Measurements from ENCODE around the gene STK39.

The STK39 gene

DNA sequence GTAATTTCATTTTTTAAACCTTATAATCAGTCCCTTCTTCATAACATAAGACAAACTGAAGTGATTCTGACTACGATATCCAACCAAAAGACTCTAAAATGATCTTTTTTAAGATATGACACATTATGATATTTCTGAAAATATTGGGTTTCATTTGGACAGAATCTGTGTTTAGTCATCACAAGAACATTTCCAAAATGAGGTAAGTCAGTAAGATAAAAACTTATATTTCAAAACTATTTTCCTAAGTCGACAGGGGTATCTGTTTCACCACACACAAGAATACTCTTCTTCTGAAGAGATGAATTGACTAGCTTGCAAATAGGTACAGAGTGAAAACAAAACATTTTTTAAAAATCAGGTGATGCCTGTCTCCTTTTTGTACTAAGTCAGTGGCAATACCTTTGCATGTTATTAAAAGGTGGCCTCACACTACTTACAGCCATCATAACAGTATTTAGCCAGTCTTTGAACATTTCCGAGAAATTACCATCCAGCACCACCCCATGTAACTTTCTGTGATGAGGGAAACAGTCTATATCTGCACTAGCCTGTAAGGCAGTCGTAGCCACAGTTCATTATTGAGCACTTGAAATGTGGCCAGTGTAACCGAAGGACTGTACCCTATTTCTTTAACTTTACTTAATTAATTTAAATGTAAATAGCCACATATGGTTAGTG is 13.5 kb downstream of the STK39 start:
- WGBS (ENCODE audit: insufficient coverage), result no CpG with 5 or more reads among the region's 5 CpGs
- no peak overlapping the region for H3K4me3 ChIP-seq (ENCODE audit: control insufficient read depth in 1 of 7, extremely low read depth in 1 of 7, insufficient read depth in 4 of 7, low read depth in 2 of 7, low read length in 6 of 7)
- H3K4me1 ChIP-seq (ENCODE audit: control extremely low read depth in 1 of 4, control insufficient read depth in 4 of 4, insufficient read depth in 4 of 4, low read length in 3 of 4), result peaks cover 0 to 5% (median 3%) of the 10 kb centered on the region in 4 experiments
- ChIA-PET POLR2A (no interaction called here), CTCF (interaction anchor here (0.8 kb wide), 1 partner anchor 40 kb away, joined by 3 read pairs; no protein-coding TSS in a partner anchor)
- no peak overlapping the region for H3K27ac ChIP-seq (ENCODE audit: insufficient read depth in 1 of 2, low read depth in 1 of 2, low read length in 2 of 2, poor library complexity in 1 of 2, severe bottlenecking in 2 of 2)
- H3K9me3 ChIP-seq (ENCODE audit: control extremely low read depth in 1 of 5, control insufficient read depth in 4 of 5, insufficient read depth in 2 of 5, low read depth in 1 of 5, low read length in 4 of 5), result no peaks in the 10 kb centered on the region
- H3K36me3 ChIP-seq (ENCODE audit: control insufficient read depth in 4 of 4, insufficient read depth in 4 of 4, low read length in 3 of 4), result peaks cover 0 to 9% (median 6%) of the 10 kb centered on the region in 4 experiments
- no peak for DNase-seq
- H3K27me3 ChIP-seq (replicated peaks in 2 of 5; ENCODE audit: control insufficient read depth in 4 of 5, insufficient read depth in 5 of 5, low read length in 4 of 5), result no peaks in the 10 kb centered on the region

DNA sequence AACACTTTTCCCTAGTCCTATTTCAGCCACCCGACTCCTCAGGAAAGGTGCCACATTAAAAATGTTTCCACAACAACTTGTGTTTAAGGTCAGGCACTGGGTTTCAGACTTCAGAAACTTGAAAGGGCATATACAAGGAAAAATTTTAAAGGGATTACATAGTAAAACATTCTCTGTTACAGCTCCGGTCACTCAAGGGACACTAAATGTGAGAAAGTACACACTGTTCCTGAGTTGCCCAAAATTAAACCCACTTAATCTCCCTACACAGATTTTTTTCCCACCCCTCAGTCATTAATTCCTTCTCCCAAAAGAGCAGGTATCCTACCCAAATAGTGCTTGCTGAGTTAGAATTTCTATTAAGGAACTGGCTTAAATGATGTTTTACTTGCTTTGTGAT is 14.2 kb downstream of the STK39 start:
- Histone ChIP-seq H3K27ac (ENCODE audit: insufficient read depth in 1 of 2, low read depth in 1 of 2, low read length in 2 of 2, poor library complexity in 1 of 2, severe bottlenecking in 2 of 2) (no peak overlapping the region), H3K4me3 (ENCODE audit: control insufficient read depth in 1 of 7, extremely low read depth in 1 of 7, insufficient read depth in 4 of 7, low read depth in 2 of 7, low read length in 6 of 7) (no peak overlapping the region), H3K27me3 (replicated peaks in 2 of 5; ENCODE audit: control insufficient read depth in 4 of 5, insufficient read depth in 5 of 5, low read length in 4 of 5) (no peaks in the 10 kb centered on the region), H3K4me1 (ENCODE audit: control extremely low read depth in 1 of 4, control insufficient read depth in 4 of 4, insufficient read depth in 4 of 4, low read length in 3 of 4) (peaks cover 0 to 5% (median 3%) of the 10 kb centered on the region in 4 experiments), H3K9me3 (ENCODE audit: control extremely low read depth in 1 of 5, control insufficient read depth in 4 of 5, insufficient read depth in 2 of 5, low read depth in 1 of 5, low read length in 4 of 5) (no peaks in the 10 kb centered on the region), H3K36me3 (ENCODE audit: control insufficient read depth in 4 of 4, insufficient read depth in 4 of 4, low read length in 3 of 4) (peaks cover 0 to 9% (median 6%) of the 10 kb centered on the region in 4 experiments)
- no peak for DNase-seq
- POLR2A ChIA-PET, result no interaction called here
- WGBS (ENCODE audit: insufficient coverage), result 100% methylated on average over 1 of the region's 2 CpGs
- CTCF ChIA-PET, result interaction anchor here (0.8 kb wide), 1 partner anchor 39 kb away, joined by 3 read pairs; no protein-coding TSS in a partner anchor

DNA sequence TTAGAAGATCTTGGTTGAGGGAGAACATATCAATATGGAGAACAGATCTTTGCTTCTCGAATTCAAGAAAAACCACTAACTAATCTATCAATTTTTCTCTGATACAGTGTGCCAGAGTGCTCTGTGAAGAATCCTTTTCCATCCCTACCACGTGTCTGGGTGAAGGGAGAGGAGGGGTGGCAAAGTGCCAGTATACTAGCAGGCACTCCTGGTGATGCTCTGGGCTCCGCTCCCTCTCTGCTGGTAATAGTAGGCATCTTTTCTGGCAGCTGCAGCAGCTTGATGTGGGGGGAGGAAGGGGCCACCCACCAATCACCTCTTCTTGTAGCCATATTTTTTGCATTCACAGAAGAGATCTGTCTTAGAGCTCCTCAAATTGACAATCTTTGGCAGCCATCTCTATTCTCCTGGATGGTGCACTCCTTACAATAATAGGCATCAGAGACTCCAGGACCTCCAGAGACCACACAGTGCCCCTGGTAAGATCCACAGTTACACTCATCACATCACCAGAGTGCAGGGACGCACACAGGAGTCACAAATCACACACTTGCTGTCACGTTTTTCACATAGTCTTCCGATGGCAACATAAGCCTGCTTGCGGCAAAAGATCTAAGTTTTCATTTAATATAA is 15.7 kb downstream of the STK39 start:
- POLR2A ChIA-PET, result no interaction called here
- CTCF ChIA-PET, result interaction anchor here (0.7 to 0.9 kb wide), 2 partner anchors 14 to 72 kb away, joined by 3 read pairs; no protein-coding TSS in a partner anchor

DNA sequence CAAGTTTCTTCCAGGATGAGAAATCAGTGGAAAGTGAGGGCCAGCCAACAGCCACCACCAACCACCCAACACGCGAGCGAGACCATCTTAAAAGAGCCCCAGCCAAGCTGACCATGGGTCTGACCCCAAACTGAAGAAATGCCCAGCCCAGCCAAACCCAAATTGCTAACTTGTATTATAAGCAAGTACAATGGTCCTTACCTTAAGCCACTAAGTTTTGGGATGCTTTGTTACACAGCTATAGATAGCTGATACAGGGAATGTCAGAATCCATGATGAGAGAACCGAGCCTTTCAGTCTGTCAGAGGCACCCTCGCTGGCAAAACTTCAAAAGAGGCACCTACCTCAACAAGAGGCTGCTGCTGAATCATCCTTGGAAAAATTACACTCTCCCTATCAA is 17.0 kb downstream of the STK39 start:
- H3K27ac ChIP-seq (ENCODE audit: insufficient read depth in 1 of 2, low read depth in 1 of 2, low read length in 2 of 2, poor library complexity in 1 of 2, severe bottlenecking in 2 of 2), result no peak overlapping the region
- H3K4me3 ChIP-seq (ENCODE audit: control insufficient read depth in 1 of 7, extremely low read depth in 1 of 7, insufficient read depth in 4 of 7, low read depth in 2 of 7, low read length in 6 of 7), result no peak overlapping the region
- ChIA-PET CTCF (no interaction called here), POLR2A (no interaction called here)
- H3K36me3 ChIP-seq (ENCODE audit: control insufficient read depth in 4 of 4, insufficient read depth in 4 of 4, low read length in 3 of 4), result peaks cover 0 to 9% (median 6%) of the 10 kb centered on the region in 4 experiments
- no peaks in the 10 kb centered on the region for H3K27me3 ChIP-seq (replicated peaks in 2 of 5; ENCODE audit: control insufficient read depth in 4 of 5, insufficient read depth in 5 of 5, low read length in 4 of 5)
- no peaks in the 10 kb centered on the region for H3K9me3 ChIP-seq (ENCODE audit: control extremely low read depth in 1 of 5, control insufficient read depth in 4 of 5, insufficient read depth in 2 of 5, low read depth in 1 of 5, low read length in 4 of 5)
- no peaks in the 10 kb centered on the region for H3K4me1 ChIP-seq (ENCODE audit: control extremely low read depth in 1 of 4, control insufficient read depth in 4 of 4, insufficient read depth in 4 of 4, low read length in 3 of 4)
- WGBS (ENCODE audit: insufficient coverage), result 100% methylated on average over 2 of the region's 5 CpGs
- DNase-seq, result no peak

More for the DNA sequence above, 15.7 kb downstream of the STK39 start:
- Histone ChIP-seq H3K27ac (ENCODE audit: insufficient read depth in 1 of 2, low read depth in 1 of 2, low read length in 2 of 2, poor library complexity in 1 of 2, severe bottlenecking in 2 of 2) (no peak overlapping the region), H3K9me3 (ENCODE audit: control extremely low read depth in 1 of 5, control insufficient read depth in 4 of 5, insufficient read depth in 2 of 5, low read depth in 1 of 5, low read length in 4 of 5) (no peaks in the 10 kb centered on the region), H3K27me3 (replicated peaks in 2 of 5; ENCODE audit: control insufficient read depth in 4 of 5, insufficient read depth in 5 of 5, low read length in 4 of 5) (no peaks in the 10 kb centered on the region), H3K4me3 (ENCODE audit: control insufficient read depth in 1 of 7, extremely low read depth in 1 of 7, insufficient read depth in 4 of 7, low read depth in 2 of 7, low read length in 6 of 7) (no peak overlapping the region), H3K36me3 (ENCODE audit: control insufficient read depth in 4 of 4, insufficient read depth in 4 of 4, low read length in 3 of 4) (peaks cover 0 to 9% (median 6%) of the 10 kb centered on the region in 4 experiments), H3K4me1 (ENCODE audit: control extremely low read depth in 1 of 4, control insufficient read depth in 4 of 4, insufficient read depth in 4 of 4, low read length in 3 of 4) (no peaks in the 10 kb centered on the region)
- DNase-seq, result no peak
- no CpG with 5 or more reads among the region's 7 CpGs for WGBS (ENCODE audit: insufficient coverage)

DNA sequence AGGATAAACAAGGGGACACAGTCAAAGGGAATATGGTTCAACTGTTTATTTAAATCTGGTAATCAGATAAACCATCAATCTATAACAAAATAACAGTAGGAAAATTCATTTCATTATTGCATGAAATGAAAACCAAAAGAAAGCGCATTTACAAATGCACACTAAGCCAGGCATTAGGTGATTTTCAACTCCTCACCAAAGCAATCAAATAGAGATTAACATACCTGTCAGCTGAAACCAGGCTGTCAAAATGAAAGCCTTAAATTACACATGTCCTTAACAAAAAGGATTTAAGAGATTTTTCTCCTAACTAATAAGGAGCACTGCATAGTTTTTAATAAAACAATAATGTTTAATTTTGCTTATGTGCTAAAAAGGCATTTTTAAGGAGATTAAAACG is 23.0 kb downstream of the STK39 start:
- Histone ChIP-seq H3K27ac (ENCODE audit: insufficient read depth in 1 of 2, low read depth in 1 of 2, low read length in 2 of 2, poor library complexity in 1 of 2, severe bottlenecking in 2 of 2) (no peak overlapping the region), H3K36me3 (ENCODE audit: control insufficient read depth in 4 of 4, insufficient read depth in 4 of 4, low read length in 3 of 4) (no peaks in the 10 kb centered on the region), H3K9me3 (ENCODE audit: control extremely low read depth in 1 of 5, control insufficient read depth in 4 of 5, insufficient read depth in 2 of 5, low read depth in 1 of 5, low read length in 4 of 5) (no peaks in the 10 kb centered on the region), H3K27me3 (replicated peaks in 2 of 5; ENCODE audit: control insufficient read depth in 4 of 5, insufficient read depth in 5 of 5, low read length in 4 of 5) (no peaks in the 10 kb centered on the region), H3K4me3 (ENCODE audit: control insufficient read depth in 1 of 7, extremely low read depth in 1 of 7, insufficient read depth in 4 of 7, low read depth in 2 of 7, low read length in 6 of 7) (no peak overlapping the region), H3K4me1 (ENCODE audit: control extremely low read depth in 1 of 4, control insufficient read depth in 4 of 4, insufficient read depth in 4 of 4, low read length in 3 of 4) (no peaks in the 10 kb centered on the region)
- WGBS (ENCODE audit: insufficient coverage), result no CpG with 5 or more reads among the region's 2 CpGs
- ChIA-PET CTCF (no interaction called here), POLR2A (no interaction called here)
- no peak for DNase-seq

DNA sequence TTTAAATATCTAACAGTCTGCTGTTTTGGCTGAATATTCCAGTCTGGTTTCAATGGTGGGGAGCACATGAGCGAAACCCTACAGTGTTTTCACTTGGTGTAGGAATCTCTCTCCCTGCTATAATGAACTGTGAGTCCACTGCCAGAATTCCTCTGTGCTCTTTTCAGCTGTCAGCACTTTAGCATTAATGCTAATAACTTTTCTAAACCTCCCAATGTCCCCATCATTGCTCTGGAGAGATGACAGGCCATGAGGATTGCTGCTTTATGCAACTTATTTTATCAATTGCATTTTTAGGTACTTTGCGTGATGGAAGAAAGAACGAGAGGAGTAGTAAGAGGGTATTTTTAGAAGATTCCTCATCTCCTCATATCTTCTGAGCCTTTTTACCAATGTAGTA is 25.3 kb downstream of the STK39 start:
- no peak for DNase-seq
- no CpG with 5 or more reads among the region's 3 CpGs for WGBS (ENCODE audit: insufficient coverage)
- no peak overlapping the region for H3K27ac ChIP-seq (ENCODE audit: insufficient read depth in 1 of 2, low read depth in 1 of 2, low read length in 2 of 2, poor library complexity in 1 of 2, severe bottlenecking in 2 of 2)
- H3K36me3 ChIP-seq (ENCODE audit: control insufficient read depth in 4 of 4, insufficient read depth in 4 of 4, low read length in 3 of 4), result no peaks in the 10 kb centered on the region
- ChIA-PET POLR2A (interaction anchor here (0.6 kb wide), 1 partner anchor 141 kb away, joined by 3 read pairs; no protein-coding TSS in a partner anchor), CTCF (interaction anchor here (1.0 to 1.4 kb wide), 2 partner anchors 20 to 65 kb away, joined by 3 read pairs; no protein-coding TSS in a partner anchor)
- H3K27me3 ChIP-seq (replicated peaks in 2 of 5; ENCODE audit: control insufficient read depth in 4 of 5, insufficient read depth in 5 of 5, low read length in 4 of 5), result no peaks in the 10 kb centered on the region
- H3K4me1 ChIP-seq (ENCODE audit: control extremely low read depth in 1 of 4, control insufficient read depth in 4 of 4, insufficient read depth in 4 of 4, low read length in 3 of 4), result no peaks in the 10 kb centered on the region
- H3K4me3 ChIP-seq (ENCODE audit: control insufficient read depth in 1 of 7, extremely low read depth in 1 of 7, insufficient read depth in 4 of 7, low read depth in 2 of 7, low read length in 6 of 7), result no peak overlapping the region
- no peaks in the 10 kb centered on the region for H3K9me3 ChIP-seq (ENCODE audit: control extremely low read depth in 1 of 5, control insufficient read depth in 4 of 5, insufficient read depth in 2 of 5, low read depth in 1 of 5, low read length in 4 of 5)

All from common myeloid progenitor, CD34-positive (primary cell).